ENCODE results near the gene SRRM5. TPM values are rescaled to one million over a fixed set of nuclear protein-coding genes. Genes with fewer than 3 reads are reported as not detected.
A peak's percentile ranks its signal among the peaks of the same experiment; 100 is the strongest.

Gene SRRM5
- polyA plus RNA-seq, 4 donors = 0.61 to 1.2 (median 0.72) TPM

DNA sequence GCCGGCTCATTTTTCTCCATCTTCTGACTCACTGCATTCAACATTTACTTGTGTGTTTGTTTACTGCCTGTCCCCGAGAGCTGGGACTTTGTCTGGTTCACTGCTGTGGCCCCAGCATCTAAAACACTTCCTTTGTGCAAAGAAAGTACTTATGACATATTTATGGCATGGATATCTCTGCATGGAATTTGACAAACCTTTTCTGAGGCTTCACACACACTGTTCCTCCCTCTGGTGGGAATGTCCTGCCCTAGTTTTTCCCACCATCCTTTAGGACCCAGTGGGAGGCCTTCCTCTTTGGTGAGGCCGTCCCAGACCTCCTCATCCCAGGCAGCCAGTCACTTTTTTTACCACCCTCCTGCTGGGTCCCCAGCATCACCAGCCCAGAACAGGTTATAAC lies 1.4 kb upstream of the SRRM5 start:
- no peak for DNase-seq (ENCODE audit: low read depth in 4 of 4, low spot score in 3 of 4)

GRCh38 chr19:43612374-43612773 lies 486 bp downstream of the SRRM5 start:
- DNase-seq (ENCODE audit: low read depth in 4 of 4, low spot score in 3 of 4) = no peak

DNA sequence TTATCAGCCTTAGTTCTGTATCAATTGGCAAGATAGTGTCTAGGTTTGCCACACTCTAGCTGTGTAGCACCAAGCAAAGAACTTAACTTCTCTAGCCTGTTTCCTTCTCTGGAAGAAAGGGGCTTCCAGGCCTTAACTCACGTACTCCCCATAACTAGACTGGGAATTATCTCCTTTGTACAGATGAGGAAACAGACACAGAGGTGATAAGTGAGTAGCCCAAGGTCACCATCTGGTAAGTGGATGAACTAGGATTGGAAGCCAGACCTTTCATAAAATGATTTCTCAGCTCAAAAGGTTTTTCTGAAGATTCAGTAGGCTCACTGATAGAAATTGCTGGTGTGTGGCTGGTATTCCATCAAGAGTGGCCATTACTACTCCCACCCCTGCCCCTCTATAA lies 4.4 kb downstream of the SRRM5 start:
- no peak for DNase-seq (ENCODE audit: low read depth in 4 of 4, low spot score in 3 of 4)

DNA sequence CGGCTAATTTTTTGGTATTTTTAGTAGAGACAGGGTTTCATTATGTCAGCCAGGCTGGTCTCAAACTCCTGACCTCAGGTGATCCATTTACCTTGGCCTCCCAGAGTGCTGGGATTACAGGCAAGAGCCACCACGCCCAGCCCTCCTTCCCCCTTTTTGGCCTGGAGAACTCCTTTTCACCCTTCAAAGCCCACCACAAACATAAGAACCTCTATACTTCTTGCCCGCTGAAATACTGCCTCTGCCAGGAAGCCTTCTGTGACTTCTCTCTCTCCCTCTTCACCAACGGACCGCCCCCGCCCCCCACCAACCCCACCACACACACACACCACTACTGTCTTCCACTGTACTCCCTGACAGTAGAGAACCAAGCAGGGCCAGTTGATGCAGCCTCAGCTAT lies 5.1 kb downstream of the SRRM5 start:
- no peak for DNase-seq (ENCODE audit: low read depth in 4 of 4, low spot score in 3 of 4)

DNA sequence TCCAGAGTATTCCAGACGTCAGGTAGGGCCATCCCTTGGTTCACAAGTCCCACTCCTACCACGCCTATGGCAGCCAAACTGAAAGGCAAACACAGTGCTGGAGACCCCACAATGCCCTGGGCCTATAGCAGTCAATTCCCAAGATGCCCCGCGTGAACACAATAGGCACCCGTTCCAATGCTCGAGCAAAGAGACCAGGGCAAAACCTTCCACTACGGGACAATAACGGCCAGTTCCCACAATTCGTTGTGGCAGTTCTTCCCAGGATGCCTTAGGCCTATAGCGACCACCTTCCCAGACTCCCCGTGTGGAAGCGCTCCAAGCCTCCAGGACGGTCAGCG lies 7.0 kb downstream of the SRRM5 start:
- DNase-seq (ENCODE audit: low read depth in 4 of 4, low spot score in 3 of 4) = no peak

DNA sequence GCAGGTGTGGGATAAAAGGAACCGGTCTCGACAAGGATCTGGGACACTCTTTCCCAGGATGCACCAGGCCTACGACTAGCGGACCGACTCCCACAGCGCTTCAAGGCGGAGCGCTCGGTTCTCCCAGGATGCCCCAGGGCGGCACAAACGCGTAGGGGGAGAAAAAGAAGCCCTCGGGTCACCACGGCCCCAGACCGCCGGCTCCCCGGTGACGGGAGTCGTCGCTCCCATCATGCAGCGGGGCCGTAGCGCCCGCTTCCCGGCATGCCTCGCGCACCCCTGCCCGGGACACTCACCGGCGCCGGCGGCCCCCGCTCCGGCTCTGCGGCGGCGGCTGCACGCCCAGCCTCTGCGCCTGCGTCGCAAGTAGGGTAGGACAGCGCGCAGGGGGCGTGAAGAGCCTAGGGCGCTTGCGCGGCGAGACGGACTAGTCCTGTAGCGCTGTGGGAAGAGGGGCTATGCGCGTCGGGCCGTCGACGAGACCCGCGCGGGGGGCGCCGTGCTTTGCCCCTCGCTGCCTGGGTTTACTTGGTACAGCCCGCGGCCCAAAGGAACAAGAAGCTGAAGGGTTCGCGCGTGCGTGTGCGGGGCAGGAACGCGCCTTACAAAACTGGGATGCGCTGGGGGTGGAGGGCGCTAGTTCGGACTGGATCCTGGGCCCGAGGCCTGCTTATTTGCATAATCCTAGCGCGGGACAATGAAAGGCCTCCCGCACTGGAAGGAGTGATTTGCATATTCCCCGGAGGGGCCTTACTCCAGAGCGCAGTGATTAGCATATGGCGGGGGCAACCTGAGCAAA lies 7.6 kb downstream of the SRRM5 start, which contains the start of gene ZNF428:
ZNF428 (minus strand) TSS at position 368 of the 799 bp plus-strand sequence. CDS start 5,325 bp downstream, outside the sequence.
- DNase-seq (ENCODE audit: low read depth in 4 of 4, low spot score in 3 of 4) = peak; percentile 78 to 83 (median 81)

- DNase-seq (ENCODE audit: low read depth in 4 of 4, low spot score in 3 of 4) = no peak
These were observed 8.4 kb downstream of the SRRM5 start for GRCh38 chr19:43620061-43621001.

- no peak for DNase-seq (ENCODE audit: low read depth in 4 of 4, low spot score in 3 of 4)
These were observed 10.2 kb downstream of the SRRM5 start for GRCh38 chr19:43622070-43622469.

GRCh38 chr19:43622956-43623355 lies 11.1 kb downstream of the SRRM5 start:
- no peak for DNase-seq (ENCODE audit: low read depth in 4 of 4, low spot score in 3 of 4)

GRCh38 chr19:43623889-43624670 lies 12.2 kb downstream of the SRRM5 start:
- no peak for DNase-seq (ENCODE audit: low read depth in 4 of 4, low spot score in 3 of 4)

GRCh38 chr19:43624933-43625332 lies 13.0 kb downstream of the SRRM5 start:
- DNase-seq (ENCODE audit: low read depth in 4 of 4, low spot score in 3 of 4) = no peak

DNA sequence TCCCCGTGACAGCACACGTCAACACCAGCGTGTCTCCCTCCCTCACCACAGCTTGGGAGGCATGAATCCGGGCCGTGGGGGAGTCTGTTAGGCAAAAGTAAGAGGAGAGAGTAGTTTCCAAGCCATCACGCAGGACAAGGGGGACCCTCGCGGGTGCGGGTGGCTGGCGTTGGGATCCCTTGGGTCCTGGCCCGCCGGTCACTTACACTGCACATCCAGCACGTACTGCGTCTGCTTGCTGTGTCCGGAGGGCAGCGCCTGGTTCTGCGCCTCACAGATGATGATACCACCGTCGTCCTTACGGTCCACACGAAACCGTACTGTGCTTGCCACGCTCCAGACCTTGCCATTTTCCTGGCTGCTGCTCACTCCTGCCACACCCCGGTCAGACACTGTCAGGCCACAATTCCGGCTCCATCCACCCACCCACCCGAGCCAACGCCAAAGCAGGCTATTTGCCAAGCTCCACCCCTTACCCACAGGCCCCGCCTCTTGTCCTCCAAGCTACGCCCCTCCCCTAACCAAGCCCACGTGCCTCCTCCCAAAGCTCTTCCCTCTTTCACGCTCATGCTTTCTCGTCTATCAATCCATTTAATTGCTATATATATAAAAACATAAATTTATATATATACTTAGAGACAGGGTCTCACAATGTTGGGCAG lies 14.2 kb downstream of the SRRM5 start:
- DNase-seq (ENCODE audit: low read depth in 4 of 4, low spot score in 3 of 4) = no peak

DNA sequence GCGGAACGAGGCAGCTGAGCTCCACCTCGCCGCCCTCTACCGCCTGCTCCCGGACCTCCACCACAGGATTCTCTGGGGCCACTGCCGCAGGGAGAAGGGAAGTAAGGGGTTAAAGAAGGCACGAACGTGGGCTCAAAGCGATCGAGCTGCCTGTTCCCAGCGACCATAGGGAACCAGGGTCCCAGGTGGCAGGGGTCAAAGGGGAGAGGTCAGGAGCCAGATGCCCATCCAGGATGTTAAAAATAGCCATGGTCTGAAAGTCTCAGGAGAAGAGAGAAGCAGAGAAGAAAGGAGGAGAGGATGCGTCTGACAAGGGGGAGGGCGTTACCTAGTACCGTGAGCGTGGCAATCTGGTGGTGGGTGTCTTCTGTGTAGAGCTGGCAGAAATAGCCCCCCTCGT lies 14.9 kb downstream of the SRRM5 start:
- no peak for DNase-seq (ENCODE audit: low read depth in 4 of 4, low spot score in 3 of 4)

DNA sequence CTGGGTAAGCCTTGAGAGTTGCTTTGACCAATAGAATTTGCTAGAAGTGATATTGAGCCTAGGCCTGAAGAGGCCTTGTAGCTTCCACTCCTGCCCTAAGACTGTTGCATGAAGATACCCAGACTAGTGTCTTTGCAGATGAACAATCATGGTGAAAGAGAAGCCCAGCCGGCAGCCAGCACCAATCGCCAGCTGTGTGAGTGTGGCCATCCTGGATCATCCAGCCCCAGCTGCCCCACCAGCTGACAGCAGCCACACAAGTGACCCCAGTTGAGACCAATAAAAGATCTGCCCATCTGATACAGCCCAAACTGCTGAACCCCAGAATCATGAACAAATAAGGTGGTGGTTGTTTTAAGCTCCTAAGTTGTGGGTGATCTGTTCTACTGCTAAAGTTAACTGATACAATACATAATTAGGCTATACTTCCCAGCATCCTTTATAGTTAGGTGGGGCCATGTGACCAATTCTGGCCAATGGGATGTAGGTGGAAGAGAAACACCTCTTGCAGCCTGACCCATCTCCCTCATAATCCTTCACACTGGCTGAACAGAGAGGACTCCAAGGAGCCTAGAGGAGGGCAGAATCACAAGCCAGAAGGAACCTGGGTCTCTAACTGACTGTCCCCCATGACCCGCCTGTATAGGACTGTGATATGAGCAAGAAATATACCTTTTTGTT lies 16.9 kb downstream of the SRRM5 start:
- no peak for DNase-seq (ENCODE audit: low read depth in 4 of 4, low spot score in 3 of 4)

- no peak for DNase-seq (ENCODE audit: low read depth in 4 of 4, low spot score in 3 of 4)
These were observed 19.6 kb downstream of the SRRM5 start for GRCh38 chr19:43631491-43631890.

DNA sequence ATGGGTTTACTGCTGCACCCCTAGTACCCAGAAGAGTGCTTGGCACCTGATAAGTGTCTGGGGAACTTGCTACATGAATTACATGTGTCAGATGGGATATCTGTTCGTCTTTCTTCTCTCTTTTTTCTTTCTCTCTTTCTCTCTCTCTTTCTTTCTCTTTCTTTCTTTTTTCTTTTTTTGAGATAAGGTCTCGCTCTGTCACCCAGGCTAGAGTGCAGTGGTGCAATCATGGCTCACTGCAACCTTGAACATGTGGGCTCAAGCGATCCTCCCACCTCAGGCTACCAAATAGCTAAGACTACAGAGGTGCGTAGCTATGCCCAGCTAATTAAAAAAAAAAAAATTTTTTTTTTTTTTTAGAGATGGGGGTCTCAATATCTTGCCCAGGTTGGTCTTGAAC lies 21.6 kb downstream of the SRRM5 start:
- no peak for DNase-seq (ENCODE audit: low read depth in 4 of 4, low spot score in 3 of 4)

- DNase-seq (ENCODE audit: low read depth in 4 of 4, low spot score in 3 of 4) = no peak
These were observed 22.2 kb downstream of the SRRM5 start for GRCh38 chr19:43634068-43634467.

DNA sequence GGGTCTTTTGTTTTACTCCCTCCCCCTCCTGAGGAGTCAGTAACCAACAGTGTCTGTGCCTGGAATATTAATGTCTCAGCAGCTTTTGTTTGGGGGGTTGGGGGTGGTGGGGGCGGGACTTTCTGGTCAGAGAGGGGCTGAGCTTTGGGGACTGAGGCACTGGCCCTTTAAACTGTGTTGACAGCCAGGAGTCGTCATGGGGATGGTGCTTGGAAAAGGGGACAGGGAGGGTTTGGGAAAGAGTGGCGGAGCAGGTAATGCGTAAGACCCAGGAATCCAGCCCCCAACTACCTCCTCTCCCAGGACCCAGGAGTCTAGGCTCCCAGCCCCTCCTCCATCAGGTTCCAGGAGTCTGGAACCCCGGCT lies 22.6 kb downstream of the SRRM5 start:
- DNase-seq (ENCODE audit: low read depth in 4 of 4, low spot score in 3 of 4) = no peak

DNA sequence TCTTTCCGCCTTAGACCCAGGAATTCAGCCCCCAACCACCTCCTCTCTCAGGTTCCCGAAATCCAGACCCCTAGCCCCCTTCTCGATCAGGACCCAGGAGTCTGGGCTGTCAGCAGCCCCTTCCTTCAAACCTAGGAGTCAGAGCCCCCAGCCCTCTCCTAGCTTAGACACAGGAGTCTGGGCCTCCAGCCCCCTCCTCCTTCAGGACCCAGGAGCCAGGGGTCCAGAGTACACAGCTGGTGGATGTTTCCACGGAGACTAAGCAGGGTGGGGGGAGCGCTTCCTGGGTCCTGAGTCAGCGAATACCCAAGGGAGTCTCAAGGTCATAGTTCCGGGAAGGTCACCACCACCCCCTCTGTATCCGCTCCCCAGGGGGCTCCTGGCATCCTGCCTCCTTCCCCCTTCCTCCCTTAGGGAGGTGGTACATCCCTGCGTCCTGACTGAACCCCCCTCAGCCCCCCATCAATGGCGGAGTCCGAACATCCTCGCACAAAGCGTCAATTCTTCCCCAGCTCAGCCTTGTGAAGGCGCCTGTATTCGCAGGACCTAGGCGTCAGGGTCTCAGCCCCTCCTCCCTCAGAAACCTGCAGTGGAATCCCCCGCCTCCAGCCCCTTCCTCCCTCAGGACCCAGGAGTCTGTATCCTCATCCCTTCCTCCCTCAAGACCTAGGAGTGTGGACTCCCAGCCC lies 23.1 kb downstream of the SRRM5 start:
- no peak for DNase-seq (ENCODE audit: low read depth in 4 of 4, low spot score in 3 of 4)

All from right renal pelvis (tissue), 4 donors.